GM03348 (cell line): Measurements from ENCODE around the gene SKA2.
"Not testable (repeated sequence)": the region's sequence is repeated elsewhere in the genome, so short reads cannot be mapped to it uniquely, and the experiment has no call there.

Source experiments
- DNase-seq: peaks from one replicate; pipeline ENCODE4 v3.0.0; 2012; ENCODE audit warnings: low spot score

SKA2 gene

DNA sequence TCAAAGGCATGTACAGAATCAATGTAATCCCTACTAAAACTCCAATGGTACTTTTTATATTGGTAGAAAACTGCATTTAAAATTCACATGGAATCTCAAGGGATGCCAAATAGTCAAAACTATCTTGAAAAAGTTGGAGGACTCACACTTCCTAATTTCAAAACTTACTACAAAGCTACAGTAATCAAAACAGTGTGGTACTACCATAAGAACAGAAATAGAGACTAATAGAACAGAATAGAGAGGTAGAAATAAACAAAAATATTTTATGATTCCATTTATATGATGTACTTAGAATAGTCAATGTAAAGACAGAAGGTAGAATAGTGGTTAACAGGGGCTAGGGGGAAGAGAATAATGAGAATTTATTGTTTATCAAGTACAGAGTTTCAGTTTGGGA is 57.1 kb downstream of the SKA2 start:
- DNase-seq, result no peak

DNA sequence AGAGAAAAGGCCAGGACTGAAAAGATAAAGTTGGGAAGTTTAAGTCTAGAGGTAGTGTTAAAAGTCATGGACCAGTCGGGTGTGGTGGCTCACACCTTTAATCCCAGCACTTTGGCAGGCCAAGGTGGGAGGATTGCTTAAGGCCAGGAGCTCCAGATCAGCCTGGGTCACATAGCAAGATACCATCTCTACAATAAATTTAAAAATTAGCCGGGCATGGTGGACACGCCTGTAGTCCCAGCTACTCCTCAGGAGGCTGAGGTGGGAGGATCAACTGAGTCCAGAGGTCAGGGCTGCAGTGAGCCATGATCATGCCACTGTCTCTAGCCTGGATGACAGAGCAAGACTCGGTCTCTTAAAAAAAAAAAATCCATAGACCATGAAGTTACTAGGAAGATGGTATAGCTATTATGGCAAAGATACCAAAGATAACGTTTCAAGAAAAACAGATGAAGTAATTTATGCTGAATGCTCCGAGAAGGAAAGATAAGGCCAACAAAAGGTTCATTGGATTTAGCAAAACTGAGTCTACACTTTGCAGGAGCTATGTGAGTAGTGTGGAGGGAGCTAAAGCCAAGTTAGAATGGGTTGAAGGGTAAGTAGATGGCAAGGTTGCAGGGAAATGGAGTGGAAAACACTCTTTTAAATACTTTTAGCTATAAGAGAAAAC is 60.0 kb downstream of the SKA2 start:
- DNase-seq, result no peak

DNA sequence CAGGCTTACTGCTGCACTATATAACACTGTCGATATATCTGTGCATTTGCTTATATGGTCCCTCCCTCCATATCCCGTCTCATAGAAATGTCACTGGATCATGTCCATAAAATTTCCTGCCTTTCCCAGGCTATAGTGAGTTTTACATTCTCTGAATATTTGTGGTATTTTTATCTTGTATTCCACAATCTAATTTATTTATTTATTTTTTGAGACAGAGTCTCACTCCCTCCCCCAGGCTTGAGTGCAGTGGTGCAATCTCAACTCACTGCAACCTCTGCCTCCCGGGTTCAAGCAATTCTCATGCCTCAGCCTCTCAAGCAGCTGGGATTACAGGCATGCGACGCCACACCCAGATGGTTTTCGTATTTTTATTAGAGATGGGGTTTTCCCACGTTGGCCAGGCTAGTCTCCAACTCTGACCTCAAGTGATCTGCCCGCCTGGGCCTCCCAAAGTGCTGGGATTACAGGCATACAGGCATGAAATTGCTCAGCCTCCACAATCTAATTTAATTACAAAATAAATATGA is 61.2 kb downstream of the SKA2 start:
- DNase-seq, result peak; percentile 55

DNA sequence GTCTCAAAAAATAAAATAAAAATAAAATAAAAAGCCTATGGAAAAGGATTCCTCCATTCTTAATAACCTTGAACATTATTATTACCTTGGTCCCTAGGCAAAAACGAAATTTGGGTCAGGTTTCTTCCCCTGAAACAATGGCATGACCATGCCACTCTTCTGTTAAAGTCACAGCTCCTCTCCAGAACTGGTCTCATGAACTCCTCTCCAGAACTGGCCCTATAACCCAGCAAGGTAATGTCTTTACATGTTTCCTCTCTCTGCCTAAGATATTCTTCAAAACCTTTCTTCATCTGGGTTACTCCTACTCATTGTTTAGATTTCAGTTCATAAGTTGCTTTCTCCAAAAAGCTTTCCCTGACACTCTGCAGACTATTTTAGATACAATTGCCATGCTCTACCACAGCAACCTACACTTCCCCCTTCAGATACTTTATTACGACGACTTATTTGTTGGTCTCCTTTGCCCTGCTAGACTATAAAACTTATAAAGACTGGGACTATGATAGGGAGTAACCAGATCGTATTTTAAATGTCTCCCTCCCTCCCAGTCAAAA is 61.8 kb downstream of the SKA2 start:
- no peak for DNase-seq

DNA sequence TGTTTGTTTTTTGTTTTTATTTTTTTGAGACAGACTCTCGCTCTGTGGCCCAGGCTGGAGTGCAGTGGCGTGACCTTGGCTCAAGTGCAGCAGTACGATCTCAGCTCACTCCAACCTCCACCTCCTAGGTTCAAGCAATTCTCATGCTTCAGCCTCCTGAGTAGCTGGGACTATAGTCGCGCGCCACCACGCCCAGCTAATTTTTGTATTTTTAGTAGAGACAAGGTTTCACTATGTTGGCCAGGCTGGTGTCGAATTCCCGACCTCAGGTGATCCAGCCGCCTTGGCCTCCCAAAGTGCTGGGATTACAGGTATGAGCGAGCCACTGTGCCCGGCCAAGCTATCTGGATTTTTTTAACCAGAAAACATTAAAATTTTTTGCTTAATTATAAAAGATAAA is 64.4 kb downstream of the SKA2 start:
- not testable (repeated sequence) for DNase-seq

DNA sequence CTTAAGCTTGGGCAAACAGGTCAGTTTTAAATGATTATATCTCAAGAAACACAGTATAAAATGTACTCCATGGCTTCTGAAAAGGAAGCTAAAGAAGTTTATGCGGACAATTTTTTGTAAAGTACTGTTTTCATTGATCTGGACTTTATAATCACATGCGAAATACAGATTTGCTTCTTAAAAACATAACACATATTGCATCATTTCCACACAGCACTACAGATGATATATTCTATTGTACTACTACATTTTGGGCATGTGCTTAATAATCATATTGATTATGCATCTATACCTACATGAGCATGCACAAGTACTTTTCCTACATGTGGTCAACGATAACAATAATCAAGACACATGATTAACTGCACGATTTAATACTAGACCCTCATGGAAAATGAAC is 70.8 kb downstream of the SKA2 start:
- DNase-seq, result no peak

DNA sequence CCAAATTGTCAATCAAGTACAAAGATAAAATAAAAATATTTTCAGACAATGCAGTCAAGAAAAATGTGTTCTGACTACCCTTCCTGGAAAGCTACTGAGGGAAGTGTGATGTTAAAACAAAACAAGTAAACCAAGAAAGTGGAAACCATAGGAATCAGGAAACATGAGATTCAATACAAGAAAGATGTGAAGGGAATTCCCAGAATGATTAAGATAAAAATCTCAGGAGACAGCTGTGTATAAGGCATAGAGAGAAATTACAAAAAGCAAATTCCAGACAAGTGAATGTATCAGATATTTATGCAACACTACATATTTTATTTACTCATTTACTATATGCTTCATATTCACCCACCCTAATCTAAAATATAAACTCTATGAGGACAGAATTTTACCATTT is 80.5 kb downstream of the SKA2 start:
- peak; percentile 24 for DNase-seq

DNA sequence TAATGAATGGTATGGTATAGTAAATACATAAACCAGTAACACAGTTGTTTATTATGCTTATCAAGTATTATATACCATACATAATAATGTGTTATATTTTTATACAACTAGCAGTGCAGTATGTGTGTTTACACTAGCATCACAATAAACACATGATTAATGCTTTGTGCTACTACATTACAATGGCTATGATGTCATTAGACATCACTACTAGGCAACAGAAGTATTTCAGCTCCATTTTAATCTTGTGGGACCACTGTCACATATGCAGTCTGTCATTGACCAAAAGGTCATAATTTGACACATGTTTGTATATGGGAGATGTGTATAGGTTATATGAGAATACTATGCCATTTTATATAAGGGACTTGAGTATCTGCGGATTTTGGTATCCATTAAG is 81.0 kb downstream of the SKA2 start:
- no peak for DNase-seq

DNA sequence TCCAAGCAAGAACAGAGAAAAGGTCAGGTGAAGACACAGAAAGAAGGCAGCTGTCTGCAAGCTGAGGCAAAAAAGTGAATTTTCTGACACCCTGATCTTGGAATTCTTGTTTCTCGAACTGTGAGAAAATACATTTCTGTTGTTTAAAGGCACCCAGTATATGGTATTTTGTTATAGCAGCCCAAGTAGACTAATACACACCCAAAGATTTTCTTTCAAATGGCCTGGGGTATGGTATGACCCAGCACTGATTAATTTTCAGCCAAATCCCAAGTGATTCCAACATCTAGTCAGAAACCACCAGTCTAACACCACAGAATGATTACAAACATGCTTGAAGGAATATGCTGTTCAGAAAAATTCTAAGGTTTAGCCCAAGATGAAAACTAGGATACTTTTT is 85.1 kb downstream of the SKA2 start:
- DNase-seq, result no peak

DNA sequence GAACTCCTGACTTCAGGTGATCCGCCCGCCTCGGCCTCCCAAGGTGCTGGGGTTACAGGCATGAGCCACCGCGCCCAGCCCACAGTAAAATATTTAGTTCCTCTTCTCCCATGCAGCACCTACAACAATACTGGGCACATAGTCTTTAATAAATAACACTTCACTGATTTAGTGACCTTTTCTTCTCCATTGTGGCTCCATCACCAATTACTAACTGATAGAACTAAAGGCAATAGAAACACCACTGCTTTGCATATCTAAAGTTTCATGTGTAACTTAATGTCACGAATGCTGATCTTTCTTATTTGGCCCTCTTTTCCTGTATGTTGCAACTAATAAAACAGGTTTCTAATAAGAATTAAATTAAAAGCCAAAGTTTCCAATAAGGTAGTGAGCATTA is 87.2 kb downstream of the SKA2 start:
- DNase-seq, result no peak

DNA sequence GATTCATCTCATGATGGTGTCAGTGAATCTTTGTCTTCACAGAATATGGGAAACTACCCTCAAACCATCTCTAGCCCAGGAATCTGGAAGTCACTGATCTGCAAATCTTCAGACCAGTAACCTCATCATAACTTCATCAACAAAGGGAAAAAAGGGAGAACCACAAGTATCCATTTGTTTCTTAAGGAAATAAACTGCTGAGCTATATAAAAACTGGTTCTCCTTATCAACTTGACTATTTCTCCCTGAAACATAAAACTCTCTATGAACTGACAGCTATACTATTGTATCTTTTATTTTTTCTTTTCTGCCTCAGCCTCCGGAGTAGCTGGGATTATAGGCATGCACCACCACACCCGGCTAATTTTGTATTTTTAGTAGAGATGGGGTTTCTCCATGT is 87.6 kb downstream of the SKA2 start:
- DNase-seq, result no peak

DNA sequence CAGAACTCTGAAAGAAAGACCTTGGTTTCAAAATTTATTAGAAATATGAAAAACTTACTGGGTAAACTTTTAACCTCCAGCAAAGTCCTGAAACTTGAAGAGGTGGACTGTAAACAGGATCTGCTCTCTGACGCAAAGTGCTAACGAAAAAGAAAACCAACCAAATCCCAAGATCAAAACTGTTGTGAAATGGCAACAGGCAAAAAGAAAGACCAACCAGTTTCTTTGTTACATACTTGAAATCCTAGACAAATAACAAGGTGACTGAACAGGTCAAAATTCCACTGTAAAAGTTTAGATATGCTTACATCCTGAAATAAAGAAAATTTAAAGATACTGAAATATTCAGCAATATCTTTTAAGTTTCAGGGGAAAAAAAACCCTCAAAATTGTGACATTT is 92.5 kb downstream of the SKA2 start:
- no peak for DNase-seq
